ENCODE results near the gene CIAO2B. TPM values are rescaled to one million over a fixed set of nuclear protein-coding genes. Genes with fewer than 3 reads are reported as not detected.

Gene CIAO2B
- total RNA-seq, 4 donors from 2014 or later: 189 to 338 (median 264) TPM

GRCh38 chr16:66961914-66962313 is 27.7 kb upstream of the CIAO2B start:
- Histone ChIP-seq H3K4me3 (no peak overlapping the region), H3K27me3 (no peaks in the 10 kb centered on the region), H3K9me3 (no peaks in the 10 kb centered on the region), H3K4me1 (peaks cover 12 to 21% of the 10 kb centered on the region in 2 donors), H3K36me3 (peaks cover 0 to 14% of the 10 kb centered on the region in 2 donors), H3K27ac (peak overlapping the region; percentile 3 to 57 (median 27))
- in situ Hi-C loops (cut with MboI; ENCODE audit: low sequenced_read_pairs in 4 of 4): loop anchor here in 1 of 4 donors (10.0 kb wide), 1 partner anchor 193 kb away; the partner anchor contains the start of genes B3GNT9, FBXL8 and TRADD
- TF ChIP-seq, protein P1, sequence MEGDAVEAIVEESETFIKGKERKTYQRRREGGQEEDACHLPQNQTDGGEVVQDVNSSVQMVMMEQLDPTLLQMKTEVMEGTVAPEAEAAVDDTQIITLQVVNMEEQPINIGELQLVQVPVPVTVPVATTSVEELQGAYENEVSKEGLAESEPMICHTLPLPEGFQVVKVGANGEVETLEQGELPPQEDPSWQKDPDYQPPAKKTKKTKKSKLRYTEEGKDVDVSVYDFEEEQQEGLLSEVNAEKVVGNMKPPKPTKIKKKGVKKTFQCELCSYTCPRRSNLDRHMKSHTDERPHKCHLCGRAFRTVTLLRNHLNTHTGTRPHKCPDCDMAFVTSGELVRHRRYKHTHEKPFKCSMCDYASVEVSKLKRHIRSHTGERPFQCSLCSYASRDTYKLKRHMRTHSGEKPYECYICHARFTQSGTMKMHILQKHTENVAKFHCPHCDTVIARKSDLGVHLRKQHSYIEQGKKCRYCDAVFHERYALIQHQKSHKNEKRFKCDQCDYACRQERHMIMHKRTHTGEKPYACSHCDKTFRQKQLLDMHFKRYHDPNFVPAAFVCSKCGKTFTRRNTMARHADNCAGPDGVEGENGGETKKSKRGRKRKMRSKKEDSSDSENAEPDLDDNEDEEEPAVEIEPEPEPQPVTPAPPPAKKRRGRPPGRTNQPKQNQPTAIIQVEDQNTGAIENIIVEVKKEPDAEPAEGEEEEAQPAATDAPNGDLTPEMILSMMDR (IDR thresholded peaks at IDR 0.05 in 4 of 5, conservative IDR thresholded peaks at IDR 0.05 in 1 of 5): no peak
- no peak for TF ChIP-seq POLR2A (IDR thresholded peaks at IDR 0.05)
- intact Hi-C loops (cut with DNase I; ENCODE audit: low total_unique reads): no loop called here
- ATAC-seq (no peak), DNase-seq (no peak)

DNA sequence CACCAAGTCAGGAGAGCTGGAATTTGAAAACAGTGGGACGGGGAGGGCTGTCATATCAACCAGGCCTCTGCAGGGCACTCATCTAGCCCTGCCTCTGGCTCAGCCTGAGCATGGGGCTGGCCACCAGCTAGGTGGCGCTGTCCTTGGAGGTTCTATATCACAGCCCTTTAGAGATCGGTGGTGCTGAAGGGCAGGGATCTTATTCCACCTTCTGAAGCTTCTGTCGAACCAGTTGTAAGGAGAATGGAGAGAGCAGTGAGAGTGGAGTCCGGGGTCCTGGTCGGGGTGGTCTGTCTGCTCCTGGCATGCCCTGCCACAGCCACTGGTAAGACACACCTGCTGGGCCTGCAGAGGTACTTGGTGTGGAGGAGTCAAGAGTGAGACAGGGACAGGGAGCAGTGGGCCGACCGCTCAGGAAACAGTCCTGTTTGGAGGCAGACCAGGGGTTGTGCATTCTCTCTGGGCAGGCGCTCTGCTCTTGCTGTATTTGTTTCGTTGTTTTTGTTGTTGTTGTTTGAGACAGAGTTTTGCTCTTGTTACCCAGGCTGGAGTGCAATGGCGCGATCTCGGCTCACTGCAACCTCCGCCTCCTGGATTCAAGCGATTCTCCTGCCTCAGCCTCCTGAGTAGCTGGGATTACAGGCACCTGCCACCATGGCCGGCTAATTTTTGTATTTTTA is 27.0 kb upstream of the CIAO2B start, which contains the start of gene CES3:
TSS of gene CES3 (plus strand) at position 202 of the 680 bp plus-strand sequence. CDS start at position 244, 42 bp downstream.
- DNase-seq: peak in 1 of 2 donors; percentile 57
- ATAC-seq: peak; percentile 35 to 67
- H3K4me1 ChIP-seq: peaks cover 19 to 21% of the 10 kb centered on the region in 2 donors
- no peak within 1 kb of the TSS for H3K4me3 ChIP-seq
- in situ Hi-C loops (cut with MboI; ENCODE audit: low sequenced_read_pairs in 4 of 4) (loop anchor here in 1 of 4 donors (10.0 kb wide), 1 partner anchor 194 kb away; the partner anchor contains the start of genes B3GNT9, FBXL8 and TRADD), intact Hi-C loops (cut with DNase I; ENCODE audit: low total_unique reads) (no loop called here)
- no peak for TF ChIP-seq POLR2A (IDR thresholded peaks at IDR 0.05)
- TF ChIP-seq, protein P1 (IDR thresholded peaks at IDR 0.05 in 4 of 5, conservative IDR thresholded peaks at IDR 0.05 in 1 of 5): peak; percentile 19 to 68 (median 50)
- H3K36me3 ChIP-seq: peaks cover 0 to 14% of the 10 kb centered on the region in 2 donors
- H3K27me3 ChIP-seq: no peaks in the 10 kb centered on the region
- H3K27ac ChIP-seq: peak within 1 kb of the TSS; percentile 43 to 71 (median 54)
- no peaks in the 10 kb centered on the region for H3K9me3 ChIP-seq

DNA sequence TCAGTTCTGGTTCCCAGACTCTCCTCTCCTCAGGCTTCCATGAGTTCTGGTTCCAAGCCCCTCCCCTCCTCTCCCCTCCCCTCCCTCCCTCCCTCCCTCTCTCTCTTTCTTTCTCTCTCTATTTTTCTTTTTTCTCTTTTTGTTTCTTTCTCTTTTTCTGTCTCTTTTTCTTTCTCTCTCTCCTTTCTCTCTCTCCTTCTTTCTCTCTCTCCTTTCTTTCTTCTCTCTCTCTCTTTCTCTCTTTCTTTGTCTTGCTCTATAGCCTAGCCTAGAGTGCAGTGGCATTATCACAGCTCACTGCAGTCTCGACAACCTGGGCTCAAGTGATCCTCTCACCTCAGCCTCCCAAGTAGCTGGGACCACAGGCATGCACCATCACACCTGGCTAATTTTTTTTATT is 26.1 kb upstream of the CIAO2B start:
- H3K4me3 ChIP-seq: no peak overlapping the region
- H3K27me3 ChIP-seq: no peaks in the 10 kb centered on the region
- no peak for ATAC-seq
- peaks cover 0 to 14% of the 10 kb centered on the region in 2 donors for H3K36me3 ChIP-seq
- TF ChIP-seq, protein P1 (IDR thresholded peaks at IDR 0.05 in 4 of 5, conservative IDR thresholded peaks at IDR 0.05 in 1 of 5): no peak
- no peak for TF ChIP-seq POLR2A (IDR thresholded peaks at IDR 0.05)
- in situ Hi-C loops (cut with MboI; ENCODE audit: low sequenced_read_pairs in 4 of 4): loop anchor here in 1 of 4 donors (10.0 kb wide), 1 partner anchor 195 kb away; the partner anchor contains the start of genes B3GNT9, FBXL8 and TRADD
- peaks cover 20 to 21% of the 10 kb centered on the region in 2 donors for H3K4me1 ChIP-seq
- no peak for DNase-seq
- no peaks in the 10 kb centered on the region for H3K9me3 ChIP-seq
- peak overlapping the region; percentile 43 to 71 (median 54) for H3K27ac ChIP-seq
- intact Hi-C loops (cut with DNase I; ENCODE audit: low total_unique reads): no loop called here

GRCh38 chr16:66959704-66960161 is 25.5 kb upstream of the CIAO2B start:
- H3K4me1 ChIP-seq: peaks cover 20 to 22% of the 10 kb centered on the region in 2 donors
- no peaks in the 10 kb centered on the region for H3K27me3 ChIP-seq
- TF ChIP-seq, protein P1 (IDR thresholded peaks at IDR 0.05 in 4 of 5, conservative IDR thresholded peaks at IDR 0.05 in 1 of 5): no peak
- TF ChIP-seq POLR2A (IDR thresholded peaks at IDR 0.05): no peak
- in situ Hi-C loops (cut with MboI; ENCODE audit: low sequenced_read_pairs in 4 of 4): loop anchor here in 1 of 4 donors (10.0 kb wide), 1 partner anchor 195 kb away; the partner anchor contains the start of genes B3GNT9, FBXL8 and TRADD
- H3K27ac ChIP-seq: peak overlapping the region; percentile 38 to 71 (median 41)
- H3K36me3 ChIP-seq: peaks cover 0 to 14% of the 10 kb centered on the region in 2 donors
- no peaks in the 10 kb centered on the region for H3K9me3 ChIP-seq
- intact Hi-C loops (cut with DNase I; ENCODE audit: low total_unique reads): no loop called here
- H3K4me3 ChIP-seq: no peak overlapping the region
- peak; percentile 20 to 59 for DNase-seq
- ATAC-seq: peak; percentile 11 to 34

All from gastrocnemius medialis (tissue), 4 donors.